Stromal cell of bone marrow (primary cell): ENCODE measurements around the gene SERP2.

ENCODE experiments used
- DNase-seq: peaks from one replicate; pipeline ENCODE4 v3.0.0-alpha.2; 2012; ENCODE audit warnings: low read depth

Gene SERP2

DNA sequence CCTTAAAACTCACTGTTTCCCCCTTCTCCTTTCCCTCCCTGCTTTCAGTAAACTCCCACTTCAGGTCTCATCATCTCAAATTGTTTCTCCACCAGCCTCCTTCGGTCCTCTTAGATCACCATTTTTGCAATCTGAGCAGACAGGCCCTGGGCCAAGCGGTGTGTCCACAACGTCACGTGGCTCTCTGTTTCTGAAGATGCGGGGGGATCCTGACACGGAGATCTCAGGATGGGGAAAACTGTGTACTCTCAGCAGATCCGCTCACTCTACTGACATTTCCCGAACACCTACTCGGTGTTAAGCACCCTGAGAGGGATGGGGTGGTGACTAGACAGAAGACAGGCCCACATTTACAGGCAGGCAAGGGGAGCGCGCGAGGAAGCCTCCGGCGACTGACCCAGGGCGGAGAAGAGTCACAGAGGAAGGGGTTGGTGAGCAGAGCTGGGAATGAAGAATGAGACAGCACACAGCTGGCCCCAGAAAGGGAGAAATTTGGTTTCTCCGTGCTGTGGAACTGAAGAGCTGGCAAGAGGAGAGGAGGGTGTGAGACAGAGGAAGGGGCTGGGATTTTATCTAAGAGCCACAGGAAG lies 38.8 kb downstream of the SERP2 start:
- no peak for DNase-seq

DNA sequence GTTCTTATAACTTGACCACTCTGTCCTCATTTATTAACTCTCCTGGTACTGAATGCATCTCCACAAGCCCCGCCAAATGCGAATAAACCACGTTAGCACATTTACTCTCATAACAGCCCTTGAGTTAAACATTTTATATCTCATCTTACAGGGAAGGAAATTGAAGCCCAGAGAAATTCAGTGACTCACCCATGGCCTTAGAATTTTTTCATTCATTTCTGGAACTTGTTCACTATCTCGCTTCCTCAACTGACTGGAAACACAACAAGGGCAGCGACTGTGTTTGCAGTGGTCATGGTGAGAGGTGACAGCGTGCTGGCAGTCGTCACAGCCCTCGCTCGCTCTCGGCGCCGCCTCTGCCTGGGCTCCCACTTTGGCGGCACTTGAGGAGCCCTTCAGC lies 39.5 kb downstream of the SERP2 start:
- DNase-seq: no peak

DNA sequence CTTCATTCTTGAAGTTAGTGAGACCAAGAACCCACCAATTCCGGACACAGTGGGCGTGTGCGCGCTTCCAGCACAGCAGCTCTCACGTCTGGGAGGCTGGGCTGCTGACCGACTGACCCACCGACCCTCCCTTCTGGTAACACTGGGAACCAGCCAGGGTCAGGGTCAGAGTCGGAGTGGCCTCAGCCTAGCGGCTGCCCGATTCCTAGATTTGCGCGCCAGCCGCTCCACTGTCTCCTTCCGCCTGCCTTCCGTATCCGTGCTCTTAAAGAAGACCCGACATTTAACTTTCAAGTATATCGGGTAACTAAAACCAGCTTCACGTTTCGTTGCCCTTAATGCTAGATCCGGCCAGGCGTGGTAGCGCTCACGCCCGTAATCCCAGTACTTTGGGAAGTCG lies 41.1 kb downstream of the SERP2 start:
- no peak for DNase-seq

DNA sequence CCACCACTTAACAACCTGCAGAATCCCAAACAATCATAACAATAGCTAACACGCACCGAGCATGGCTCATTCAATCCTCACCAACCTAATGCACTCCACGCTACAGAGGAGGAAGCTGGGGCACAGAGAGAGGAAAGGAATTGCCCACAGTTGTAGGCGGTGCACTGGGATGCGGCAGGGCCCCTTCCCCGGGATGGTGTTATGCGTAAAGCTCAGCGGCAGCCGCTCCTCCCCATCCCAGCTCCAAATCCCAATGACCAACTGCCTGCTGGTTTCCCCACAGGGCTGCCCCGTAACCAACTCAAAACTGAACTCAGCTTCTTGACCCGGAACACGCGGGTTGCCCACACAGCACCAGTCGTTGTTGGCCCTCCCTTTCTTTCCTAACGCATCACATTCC lies 42.2 kb downstream of the SERP2 start:
- no peak for DNase-seq

DNA sequence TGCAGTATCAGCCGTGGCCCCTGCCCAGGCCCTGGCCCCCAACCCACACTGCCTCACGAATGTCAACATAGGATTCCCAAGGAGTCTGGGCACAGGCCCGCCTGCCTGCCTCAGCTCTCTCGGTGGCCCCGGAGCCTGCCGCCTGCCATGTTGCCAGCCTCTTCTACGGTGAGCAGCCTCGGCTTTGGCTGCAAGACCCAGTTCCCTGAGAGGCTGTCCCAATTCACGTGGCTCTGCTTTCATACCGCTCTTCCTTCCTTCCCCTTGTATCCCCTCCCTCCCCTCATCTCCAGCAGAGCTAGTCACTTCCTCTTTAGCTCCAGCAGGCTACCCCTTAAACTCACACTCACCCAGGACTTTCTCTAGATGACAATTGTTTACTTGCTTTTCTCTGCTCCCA lies 42.7 kb downstream of the SERP2 start:
- DNase-seq: no peak

DNA sequence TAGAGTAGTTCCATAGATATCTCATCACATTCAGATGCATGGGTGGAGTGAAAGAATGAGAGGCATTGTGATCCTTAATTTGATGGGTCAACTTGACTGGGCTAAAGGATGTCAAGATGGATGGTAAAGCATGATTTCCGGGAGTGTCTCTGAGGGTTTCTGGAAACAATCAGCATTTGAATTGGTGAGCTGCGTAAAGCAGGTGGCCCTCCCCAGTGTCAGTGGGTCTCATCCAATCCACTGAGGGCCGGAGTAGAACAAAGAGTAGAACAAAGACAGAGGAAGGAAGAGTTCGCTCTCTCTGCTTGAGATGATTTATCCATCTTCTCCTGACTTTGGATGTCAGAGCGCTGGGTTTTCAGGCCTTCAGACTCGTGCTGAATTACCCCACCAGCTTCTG lies 43.1 kb downstream of the SERP2 start:
- no peak for DNase-seq

DNA sequence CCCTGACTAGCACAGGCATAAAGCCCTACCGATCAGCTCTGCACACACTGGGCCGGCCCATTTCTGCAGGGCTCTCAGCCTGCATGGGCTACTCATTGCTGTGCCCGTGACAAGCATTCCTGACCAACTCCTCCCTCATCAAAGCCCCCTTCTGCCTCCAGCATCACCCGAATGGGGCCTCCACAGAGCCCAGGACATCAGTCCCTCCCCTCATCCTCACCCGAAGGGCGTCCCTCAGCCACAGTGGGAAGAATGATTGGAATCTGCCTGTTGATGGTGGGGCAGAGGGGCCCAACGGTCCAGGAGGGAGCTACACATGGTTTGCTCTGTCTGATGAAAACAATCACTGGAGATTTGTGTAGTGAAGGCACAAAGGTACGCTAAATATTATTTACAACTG lies 43.8 kb downstream of the SERP2 start:
- DNase-seq: no peak

DNA sequence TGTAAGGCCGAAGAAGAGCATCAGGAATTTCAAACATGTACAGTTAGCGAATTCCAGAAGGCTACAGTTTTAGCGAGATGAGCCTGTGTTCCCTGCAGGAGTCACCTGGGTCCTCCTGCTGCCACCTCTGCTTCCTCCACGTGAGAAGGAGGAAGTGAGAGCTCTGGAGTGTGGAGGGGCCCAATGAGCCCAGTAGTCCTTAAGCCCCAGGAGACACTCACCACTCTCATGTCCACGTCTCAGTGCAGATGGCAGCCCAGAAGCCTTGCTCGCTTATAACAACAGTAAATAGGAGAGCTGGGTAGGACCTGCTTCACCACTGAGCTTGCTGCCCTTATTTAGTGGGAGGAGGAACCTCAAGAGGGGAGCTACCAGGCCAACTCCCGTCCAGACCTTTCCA lies 44.3 kb downstream of the SERP2 start:
- no peak for DNase-seq

DNA sequence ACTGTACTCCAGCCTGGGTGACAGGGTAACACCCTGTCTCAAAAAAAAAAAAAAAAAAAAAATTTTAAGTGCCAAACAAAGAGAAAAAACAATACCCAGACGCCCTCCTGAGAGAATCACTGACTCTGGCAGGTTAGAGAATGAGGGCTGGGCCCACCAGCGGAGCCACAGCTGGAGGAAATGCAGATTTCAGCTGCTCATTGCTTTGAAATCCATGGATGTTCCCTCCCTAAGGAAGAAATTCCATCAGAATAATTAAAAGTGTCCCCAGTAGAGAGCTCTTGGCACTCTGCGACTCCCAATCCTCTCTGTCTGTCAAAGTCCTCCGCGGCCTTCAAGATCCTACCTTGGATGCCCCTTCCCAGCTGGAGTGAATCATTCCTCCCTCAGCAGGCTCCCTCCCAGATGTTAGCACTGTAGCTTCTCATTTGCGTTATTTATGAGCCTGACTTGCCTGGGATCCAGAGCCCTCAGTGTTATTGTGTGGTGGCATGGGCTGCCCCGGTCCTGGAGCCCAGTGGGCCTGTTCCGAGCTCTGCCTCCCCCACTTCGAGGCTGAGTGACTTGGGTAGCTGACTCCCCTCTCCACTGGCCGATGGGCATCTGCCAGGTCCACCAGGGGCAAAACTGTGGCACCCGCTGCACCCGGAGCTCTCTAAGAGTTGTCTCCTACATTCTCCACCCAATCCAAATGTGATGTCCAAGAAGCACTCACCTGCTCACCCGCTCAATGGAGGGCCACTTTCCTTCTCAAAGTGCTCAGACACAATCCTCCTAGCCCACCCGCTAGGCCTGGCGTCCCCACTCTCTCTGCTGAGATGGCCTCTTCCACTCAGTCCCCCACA lies 47.0 kb downstream of the SERP2 start:
- no peak for DNase-seq

DNA sequence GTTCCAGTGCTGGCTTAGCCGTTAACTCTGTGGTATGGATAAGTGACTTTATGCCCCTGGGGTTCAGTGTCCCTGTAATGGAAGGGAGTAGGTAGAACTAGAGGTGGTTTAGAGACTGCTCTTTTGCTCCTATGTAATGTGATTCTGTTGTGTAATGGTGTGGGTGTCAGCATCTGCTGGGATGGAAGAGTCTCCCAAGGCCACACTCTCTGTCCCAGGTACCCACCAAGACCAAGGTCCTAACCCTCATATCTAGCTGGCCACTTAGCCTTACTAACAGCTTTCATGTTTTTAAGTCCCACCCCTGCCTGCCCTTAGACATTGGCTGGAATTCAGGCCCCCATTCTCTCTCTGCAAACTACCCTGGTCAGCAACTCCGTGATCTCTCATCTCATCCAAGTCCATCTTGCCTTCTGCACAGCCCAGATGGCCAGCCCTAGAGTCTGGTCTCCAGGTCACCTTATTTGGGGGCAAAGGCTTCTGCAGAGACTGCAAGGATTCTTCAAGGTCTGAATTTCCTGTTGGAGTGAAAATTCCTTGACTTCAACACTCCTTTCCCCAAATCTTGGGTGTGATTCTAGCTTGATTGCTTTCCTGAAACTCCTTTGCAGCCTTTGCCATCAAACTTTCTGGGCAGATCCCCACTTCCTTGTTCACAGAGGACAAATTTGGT lies 48.4 kb downstream of the SERP2 start:
- DNase-seq: no peak

DNA sequence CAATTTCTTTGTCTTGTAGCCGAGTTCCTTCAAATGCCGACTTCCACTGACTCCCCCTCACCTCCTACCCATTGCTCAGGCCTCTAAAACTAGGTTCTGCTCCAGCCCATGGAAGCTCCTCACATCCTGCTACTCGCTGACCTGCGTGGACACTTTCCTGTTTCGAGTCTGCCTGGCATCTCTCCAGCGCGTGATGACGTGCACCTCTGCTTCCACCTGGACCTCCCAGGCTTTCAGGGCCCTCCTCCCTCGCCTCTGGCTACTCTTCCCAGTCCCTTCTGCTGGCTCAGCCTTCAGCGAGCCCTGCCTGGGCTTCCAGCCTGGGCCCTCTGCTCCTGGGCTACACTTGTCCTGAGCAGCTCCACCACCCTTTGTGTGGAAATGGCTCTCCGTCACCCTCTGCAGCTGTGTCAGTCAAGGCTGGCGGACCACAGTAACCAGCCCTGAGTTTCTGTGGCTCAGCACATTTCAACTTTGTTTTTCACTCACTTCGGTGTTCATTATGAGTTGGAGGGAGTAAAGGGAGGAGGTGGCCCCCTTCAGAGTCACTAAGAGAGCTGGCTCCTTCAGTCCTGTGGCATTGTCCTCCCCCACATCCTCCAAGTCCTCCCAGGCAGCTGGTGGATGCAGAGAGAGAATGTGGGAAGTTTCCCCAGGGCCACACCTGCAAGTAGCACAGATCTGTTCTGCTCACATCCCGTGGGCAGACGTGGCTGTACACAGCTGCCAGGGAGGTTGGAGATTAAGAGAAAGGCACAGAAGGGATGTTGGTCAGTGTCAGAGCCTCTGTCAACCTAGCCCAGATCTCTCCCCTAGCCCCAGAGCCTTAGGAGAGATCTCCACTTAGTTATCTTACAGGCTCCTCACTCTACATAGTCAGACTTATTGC lies 49.4 kb downstream of the SERP2 start:
- DNase-seq: no peak

DNA sequence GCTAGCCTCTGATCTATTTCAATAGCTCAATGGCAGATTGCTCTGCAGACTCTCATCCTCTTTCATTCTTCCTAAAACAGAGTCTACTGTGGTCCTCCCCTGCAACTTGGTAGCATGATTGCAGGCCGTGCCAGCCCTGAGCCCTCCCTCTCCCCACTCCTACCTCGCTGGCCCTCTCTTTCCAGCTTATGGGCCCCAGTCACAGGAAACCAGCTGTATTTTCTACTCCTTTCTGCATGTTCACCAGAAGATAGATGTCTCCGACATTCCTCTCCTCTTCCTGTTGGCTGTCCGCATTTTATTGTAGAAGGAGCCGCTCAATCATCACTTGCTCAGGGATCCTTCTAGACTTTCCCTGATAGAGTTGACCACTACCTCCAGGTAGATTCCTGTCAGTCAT lies 50.2 kb downstream of the SERP2 start:
- DNase-seq: no peak

DNA sequence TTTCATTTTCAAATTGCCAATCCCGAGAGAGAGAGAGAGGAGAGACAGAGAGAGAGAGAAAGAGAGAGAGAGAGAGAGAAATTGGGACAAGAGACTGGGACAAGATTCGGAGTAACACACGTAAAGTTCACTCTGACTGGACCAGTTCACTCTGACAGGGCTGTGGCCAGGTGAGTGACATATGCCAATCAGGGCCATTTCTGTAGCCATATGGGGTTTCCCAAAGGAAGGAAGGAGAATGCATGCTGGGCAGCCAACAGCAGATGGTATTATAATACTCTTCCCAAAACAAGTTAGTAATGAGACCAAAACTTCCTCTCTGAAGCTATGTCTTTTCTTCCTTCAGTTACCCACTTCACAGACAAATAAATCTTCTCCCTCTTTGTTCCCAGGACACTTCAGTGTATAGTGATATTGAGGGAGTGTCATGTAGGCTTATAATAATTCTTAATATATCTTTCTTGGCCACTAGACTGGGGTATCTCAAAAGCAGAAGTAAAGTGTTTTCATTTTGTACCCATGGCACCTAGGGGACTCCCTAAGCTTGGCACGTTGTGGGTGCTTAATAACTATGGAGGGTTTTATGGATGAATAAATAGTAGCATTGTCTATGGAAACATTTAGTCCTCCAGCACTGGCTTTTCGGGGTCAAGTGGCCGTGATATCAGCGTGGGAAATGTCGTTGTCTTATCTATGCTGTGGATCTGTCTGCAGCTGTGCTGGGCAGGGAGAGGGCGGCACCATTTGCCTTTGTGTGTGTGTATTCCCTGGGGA lies 51.6 kb downstream of the SERP2 start:
- DNase-seq: no peak

DNA sequence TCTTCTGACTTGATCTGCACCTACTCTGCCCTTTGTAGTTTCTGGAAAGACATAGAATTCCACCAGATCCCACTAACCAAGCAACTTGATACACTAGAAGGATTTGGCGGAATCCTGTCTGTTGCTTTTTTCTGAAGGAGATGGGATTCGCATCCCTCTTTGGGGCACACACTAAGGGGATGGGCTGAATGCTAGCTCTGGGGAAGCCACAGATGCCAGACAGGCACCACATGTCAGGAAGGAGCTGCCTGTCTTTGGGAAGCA lies 52.1 kb downstream of the SERP2 start:
- no peak for DNase-seq

DNA sequence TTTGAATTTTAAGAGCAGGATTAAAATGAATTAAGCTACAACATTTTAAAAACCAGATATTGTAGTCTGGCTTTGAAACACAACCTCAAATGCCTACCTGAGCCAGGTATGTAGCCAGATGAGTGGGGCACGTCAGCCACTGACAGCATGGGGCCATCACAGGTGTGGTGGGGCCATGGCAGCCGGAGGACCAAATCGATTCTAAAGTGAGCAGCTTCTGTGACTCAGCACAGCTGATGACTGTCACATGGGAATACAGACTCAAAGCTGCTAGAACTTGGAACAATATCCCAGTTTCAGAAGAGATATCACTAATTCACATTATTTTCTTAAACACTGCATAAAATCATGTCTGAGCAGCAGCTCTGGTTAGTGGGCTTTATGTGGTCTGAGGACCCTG lies 52.8 kb downstream of the SERP2 start:
- DNase-seq: no peak

DNA sequence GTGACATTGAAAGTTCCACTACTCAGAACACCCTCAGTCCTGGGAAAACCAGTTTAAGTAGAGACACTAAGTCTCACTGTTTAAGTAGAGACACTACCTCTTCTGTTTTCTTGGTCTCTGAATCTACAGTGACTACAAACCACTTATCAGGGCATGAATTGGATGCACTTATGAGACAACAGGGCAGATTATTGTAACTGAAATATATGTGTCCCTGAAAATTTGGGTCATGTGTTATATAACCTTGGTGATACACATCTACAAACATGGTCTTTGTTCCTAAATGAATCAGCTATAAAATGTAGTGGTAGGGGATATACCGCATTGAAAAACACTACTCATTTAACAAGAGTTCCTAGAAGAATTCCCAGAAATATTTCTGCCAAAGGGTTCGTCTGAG lies 55.7 kb downstream of the SERP2 start:
- no peak for DNase-seq

DNA sequence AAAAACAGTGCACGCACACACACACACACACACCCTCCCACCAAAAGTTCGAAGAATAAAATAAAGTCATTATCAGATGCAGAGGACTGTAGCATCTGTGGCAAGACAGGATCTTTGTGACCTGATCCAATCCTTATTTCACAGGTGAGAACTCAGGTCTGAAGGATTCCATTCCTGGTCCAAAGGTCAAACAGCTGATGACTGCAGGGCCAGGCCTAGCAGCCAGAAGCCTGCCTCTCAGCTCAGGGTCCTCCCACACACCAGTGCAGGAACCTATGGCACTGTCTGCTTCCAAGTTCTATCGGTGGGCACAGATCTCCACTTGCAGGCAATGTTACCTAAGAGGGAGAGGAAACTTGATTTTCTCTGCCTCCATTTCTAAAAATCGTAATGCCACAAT lies 57.5 kb downstream of the SERP2 start:
- DNase-seq: no peak

DNA sequence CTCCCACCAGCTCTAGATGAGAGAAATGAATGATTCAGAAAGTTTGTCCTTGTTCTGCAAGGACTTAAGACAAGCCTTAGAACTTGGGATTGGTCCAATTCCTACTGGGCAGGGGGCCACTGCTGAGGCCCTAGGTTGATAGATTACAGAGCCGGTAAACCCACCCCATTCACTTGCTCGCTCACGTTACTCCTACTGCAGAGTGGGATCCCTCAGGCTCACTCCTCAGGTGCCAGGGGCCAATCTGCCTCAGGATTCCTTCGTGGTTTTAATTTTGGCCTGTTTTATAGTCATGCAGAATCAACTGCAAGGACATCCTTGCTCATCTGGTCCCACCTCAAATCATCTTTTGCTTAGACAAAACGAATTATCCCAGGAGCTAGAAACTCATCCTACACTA lies 59.0 kb downstream of the SERP2 start:
- no peak for DNase-seq

DNA sequence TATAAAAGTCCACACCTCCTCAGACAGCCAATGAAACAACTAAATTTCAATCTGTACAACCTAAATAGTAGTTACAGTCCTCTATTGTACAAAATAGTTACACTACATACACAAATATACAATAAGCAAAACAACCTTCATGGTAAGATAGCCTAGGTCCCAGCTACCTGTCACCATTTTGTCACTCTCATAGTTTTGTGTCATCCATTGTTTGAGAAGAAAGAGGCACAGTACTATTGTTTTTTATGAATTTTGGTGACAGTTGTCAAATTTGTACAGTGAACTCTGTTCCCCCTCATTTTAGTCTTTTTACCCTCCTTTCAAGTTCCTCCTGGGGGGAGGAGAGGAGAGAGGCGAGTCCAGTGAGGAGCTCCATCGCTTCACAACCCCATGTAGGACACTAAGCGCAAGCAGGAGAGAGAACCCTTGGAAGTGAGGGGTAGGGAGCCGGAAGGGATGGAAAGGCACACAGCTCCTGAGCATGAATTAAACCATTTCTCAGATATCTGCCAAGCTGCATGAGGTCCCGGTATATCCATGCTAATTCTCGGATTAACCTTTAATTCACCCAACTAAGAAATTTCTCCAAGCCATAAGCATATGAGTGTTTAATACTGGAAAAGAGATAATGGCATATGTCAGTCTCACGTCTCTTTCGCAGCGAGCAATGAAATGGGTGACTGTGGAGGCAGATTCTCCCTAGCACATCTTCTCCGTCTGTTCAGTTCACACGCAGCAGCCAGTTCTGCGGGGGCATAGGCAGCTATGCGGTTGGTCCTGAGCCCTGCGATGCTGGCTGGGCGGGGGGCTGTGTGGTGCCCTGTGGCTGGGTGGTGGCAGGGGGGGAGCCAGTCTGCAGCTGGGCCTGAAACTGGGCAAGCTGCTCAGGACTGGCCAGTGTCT lies 60.5 kb downstream of the SERP2 start:
- DNase-seq: no peak

DNA sequence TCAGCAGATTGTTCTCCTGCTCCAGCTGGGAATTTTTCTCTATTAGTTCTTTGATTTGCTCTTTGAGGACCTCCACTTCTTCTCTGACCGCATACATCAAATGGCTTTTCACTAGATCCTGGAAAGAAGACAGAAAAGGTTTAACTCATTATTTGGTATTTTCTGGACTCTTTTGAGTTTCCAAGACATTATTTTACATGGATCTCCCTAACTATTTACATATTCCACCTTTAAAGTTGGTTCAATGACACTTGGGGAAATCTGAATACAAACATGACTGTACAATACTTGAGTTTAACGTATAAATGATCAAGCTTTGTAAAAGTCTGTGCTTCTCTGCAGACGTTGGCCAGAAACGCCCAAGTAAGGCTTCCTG lies 61.1 kb downstream of the SERP2 start:
- DNase-seq: no peak
